IMR-90 (cell line): ENCODE measurements around the gene SEZ6L2. TPM values are rescaled to one million over a fixed set of nuclear protein-coding genes. Genes with fewer than 3 reads are reported as not detected.

ENCODE experiments used
- ATAC-seq: fragments of 200-7000 bp; cut with Tn5 transposase; 2 replicates; pipeline ENCODE4 v1.9.1; 2020; ENCODE audit warnings: low read depth, mild to moderate bottlenecking, moderate library complexity
- BruUV-seq: library from RNA; stranded (reverse); fragments of 400-500 nt; replicated peaks from 2 replicates; lab custom pipeline; 2021; lab: Mats Ljungman, UMichigan
- CTCF ChIA-PET: fragments of 300-600 bp; formaldehyde crosslinking; extraction: SDS; loops from one replicate; lab custom pipeline; 2021; ENCODE audit warnings: antibody characterized with exemption; lab: Yijun Ruan, JAX
- POLR2A ChIA-PET: fragments of 300-600 bp; sonication (Branson Sonifier 250); formaldehyde crosslinking; loops from one replicate; lab custom pipeline; 2022; ENCODE audit warnings: antibody characterized with exemption; ENCODE audit not compliant: unreplicated experiment; lab: Charles Lee
- DNase-seq: peaks from one replicate; pipeline ENCODE4 v3.0.0; 2013
- H2AFZ ChIP-seq: replicated peaks from 2 replicates; pipeline ENCODE3; 2013; ENCODE audit warnings: low read length, mild to moderate bottlenecking; ENCODE audit not compliant: poor library complexity
- H2AK5ac ChIP-seq: 2 replicates; pipeline ENCODE4 v1.6.1; 2013; ENCODE audit warnings: low read depth, low read length, inconsistent platforms
- H2AK9ac ChIP-seq: replicated peaks from 2 replicates; pipeline ENCODE3; 2013; ENCODE audit warnings: mild to moderate bottlenecking, low read depth, low read length, moderate library complexity; ENCODE audit not compliant: poor library complexity
- H2BK120ac ChIP-seq: 2 replicates; pipeline ENCODE4 v1.6.1; 2013; ENCODE audit warnings: low read depth, low read length, inconsistent platforms
- H2BK15ac ChIP-seq: 3 replicates; pipeline ENCODE4 v1.6.1; 2013; ENCODE audit warnings: low read depth, low read length, inconsistent platforms
- H2BK20ac ChIP-seq: 2 replicates; pipeline ENCODE4 v1.6.1; 2013; ENCODE audit warnings: low read depth, mild to moderate bottlenecking, inconsistent platforms, low read length, moderate library complexity
- H2BK5ac ChIP-seq: 2 replicates; pipeline ENCODE4 v1.6.1; 2013; ENCODE audit warnings: mild to moderate bottlenecking, low read depth, low read length, inconsistent platforms; ENCODE audit not compliant: poor library complexity, severe bottlenecking
- H3K14ac ChIP-seq: replicated peaks from 2 replicates; pipeline ENCODE4 v1.6.1; 2013; ENCODE audit warnings: low read depth, low read length, inconsistent platforms
- H3K18ac ChIP-seq: 2 replicates; pipeline ENCODE4 v1.6.1; 2013; ENCODE audit warnings: low read depth, low read length, control low read depth
- H3K23ac ChIP-seq: 2 replicates; pipeline ENCODE4 v1.6.1; 2013; ENCODE audit warnings: low read depth, low read length, inconsistent platforms
- H3K27ac ChIP-seq: 2 replicates; pipeline ENCODE4 v1.5.1; 2013; ENCODE audit warnings: mild to moderate bottlenecking, control low read depth, low read length; ENCODE audit not compliant: insufficient read depth
- H3K27me3 ChIP-seq: 2 replicates; pipeline ENCODE4 v1.6.1; 2013; ENCODE audit warnings: low read length; ENCODE audit not compliant: control insufficient read depth, insufficient read depth
- H3K36me3 ChIP-seq: 2 replicates; pipeline ENCODE4 v1.6.1; 2013; ENCODE audit warnings: low read length, mixed read lengths; ENCODE audit not compliant: control insufficient read depth, insufficient read depth
- H3K4ac ChIP-seq: 2 replicates; pipeline ENCODE4 v1.6.1; 2013; ENCODE audit warnings: low read depth, low read length, inconsistent platforms
- H3K4me1 ChIP-seq: 2 replicates; pipeline ENCODE4 v1.6.1; 2013; ENCODE audit warnings: low read length, mixed read lengths; ENCODE audit not compliant: control insufficient read depth, insufficient read depth
- H3K4me2 ChIP-seq: 2 replicates; pipeline ENCODE4 v1.6.1; 2013; ENCODE audit warnings: low read depth, mild to moderate bottlenecking, control low read depth, low read length, moderate library complexity
- H3K4me3 ChIP-seq: 2 replicates; pipeline ENCODE4 v1.5.1; 2013; ENCODE audit warnings: low read depth, mild to moderate bottlenecking, control low read depth, low read length, moderate library complexity; ENCODE audit not compliant: insufficient read depth
- H3K56ac ChIP-seq: 2 replicates; pipeline ENCODE4 v1.6.1; 2013; ENCODE audit warnings: low read length, inconsistent platforms; ENCODE audit not compliant: insufficient read depth; ENCODE audit errors: extremely low read depth
- H3K79me1 ChIP-seq, 2 experiments: 2 replicates each; pipeline ENCODE4 v1.6.1; 2013; ENCODE audit warnings: low read length in 2 of 2, inconsistent platforms in 1 of 2, low read depth in 1 of 2
- H3K9ac ChIP-seq: 2 replicates; pipeline ENCODE4 v1.6.1; 2013; ENCODE audit warnings: low read depth, low read length, control low read depth
- H3K9me1 ChIP-seq: 2 replicates; pipeline ENCODE4 v1.6.1; 2013; ENCODE audit warnings: low read length, inconsistent platforms; ENCODE audit not compliant: insufficient read depth
- H3K9me3 ChIP-seq: 2 replicates; pipeline ENCODE4 v1.6.1; 2013; ENCODE audit warnings: low read length; ENCODE audit not compliant: control insufficient read depth, insufficient read depth
- H4K20me1 ChIP-seq: 2 replicates; pipeline ENCODE4 v1.6.1; 2013; ENCODE audit warnings: low read length, inconsistent platforms; ENCODE audit not compliant: insufficient read depth
- H4K5ac ChIP-seq: 2 replicates; pipeline ENCODE4 v1.6.1; 2013; ENCODE audit warnings: mild to moderate bottlenecking, low read depth, low read length, control low read depth
- H4K8ac ChIP-seq, 2 experiments: 2 replicates each; pipeline ENCODE4 v1.6.1; 2013; ENCODE audit warnings: low read depth in 2 of 2, low read length in 2 of 2, control low read depth in 1 of 2, inconsistent platforms in 1 of 2
- H4K91ac ChIP-seq: 2 replicates; pipeline ENCODE4 v1.6.1; 2013; ENCODE audit warnings: low read depth, low read length, inconsistent platforms; ENCODE audit not compliant: insufficient read depth
- BHLHE40 ChIP-seq: fragments of 150-350 bp; IDR thresholded peaks from 2 replicates; pipeline ENCODE4 v1.6.1; 2016; ENCODE audit warnings: mild to moderate bottlenecking, low read depth, low read length
- CEBPB ChIP-seq: IDR thresholded peaks from 2 replicates; pipeline ENCODE4 v1.6.1; 2012; ENCODE audit warnings: low read depth, low read length, improper control_type of control experiment
- FOS ChIP-seq: fragments of 150-350 bp; IDR thresholded peaks from 2 replicates; pipeline ENCODE4 v1.6.1; 2016; ENCODE audit warnings: low read depth, low read length
- MAFK ChIP-seq: IDR thresholded peaks from 2 replicates; pipeline ENCODE4 v1.6.1; 2012; ENCODE audit warnings: low read depth, low read length, improper control_type of control experiment
- MAZ ChIP-seq: IDR thresholded peaks from 2 replicates; pipeline ENCODE4 v1.6.1; 2012; ENCODE audit warnings: low read depth, mild to moderate bottlenecking, low read length, improper control_type of control experiment, moderate library complexity, borderline replicate concordance
- MXI1 ChIP-seq: IDR thresholded peaks from 2 replicates; pipeline ENCODE4 v1.6.1; 2012; ENCODE audit warnings: low read depth, mild to moderate bottlenecking, low read length, moderate library complexity, borderline replicate concordance
- RAD21 ChIP-seq: IDR thresholded peaks from 2 replicates; pipeline ENCODE4 v1.6.1; 2012; ENCODE audit warnings: low read length, improper control_type of control experiment
- RFX5 ChIP-seq: IDR thresholded peaks from 2 replicates; pipeline ENCODE4 v1.8.0; 2012; ENCODE audit warnings: low read depth, mild to moderate bottlenecking, low read length, moderate library complexity
- WGBS, 2 experiments: methylation state at CpG; one replicate each; pipeline versions ENCODE4 v1.1.5 to v1.1.7; 2013; ENCODE audit warnings: missing lambda C conversion rate in 2 of 2; ENCODE audit not compliant: insufficient read length in 1 of 2; ENCODE audit errors: extremely low coverage in 2 of 2; 5-methylcytosine and 5-hydroxymethylcytosine counted together
- dilution Hi-C: fragments of 300-500 bp; cut with HindIII; formaldehyde crosslinking; loops from one replicate; pipeline ENCODE4 v1.14.3; 2018; ENCODE audit warnings: low sequenced_read_pairs; ENCODE audit not compliant: unreplicated experiment
- in situ Hi-C: fragments of 300-500 bp; cut with MboI; formaldehyde crosslinking; loops from 3 replicates; pipeline ENCODE4 v1.14.3; 2019; ENCODE audit warnings: low sequenced_read_pairs, inconsistent platforms, mixed read lengths
- intact Hi-C: fragments of 100-400 bp; cut with micrococcal nuclease; formaldehyde crosslinking; loops from 2 replicates; pipeline ENCODE4 v1.10.0; 2022
- polyA plus RNA-seq, 3 experiments: library from polyadenylated mRNA; depleted of rRNA; stranded (reverse); fragments of >200 nt; gene quantifications; 2 replicates each; pipeline ENCODE4 v1.2.3, GENCODE V29; 2012; ENCODE audit warnings: low replicate concordance in 1 of 3
- total RNA-seq: library from RNA; depleted of rRNA; stranded (reverse); fragments of >200 nt; gene quantifications from 2 replicates; pipeline ENCODE4 v1.2.3, GENCODE V29; 2012

The SEZ6L2 gene
- total and polyA plus RNA-seq, 2 of the 4 experiments (the other 2 are of a cell fraction), result 0.72 to 10.5 TPM

DNA sequence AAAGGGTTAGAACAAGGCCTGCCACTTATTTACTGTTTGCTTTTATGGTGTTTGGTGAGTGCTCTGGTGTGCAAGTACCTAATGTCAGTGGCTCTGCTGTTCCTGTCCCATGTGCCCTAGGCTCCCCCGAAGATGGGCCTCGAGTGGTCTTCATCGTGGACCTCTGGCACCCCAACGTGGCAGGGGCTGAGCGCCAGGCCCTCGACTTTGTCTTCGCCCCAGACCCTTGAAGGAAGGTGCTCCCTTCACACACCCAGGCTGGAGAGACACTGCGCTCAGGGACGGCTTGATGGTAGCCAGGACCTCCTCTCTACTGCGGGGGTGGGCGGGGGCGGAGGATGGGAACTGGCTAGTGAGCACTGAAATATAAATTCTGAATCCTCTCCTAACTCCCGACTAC is 6.3 kb upstream of the SEZ6L2 start:
- H3K27me3 ChIP-seq, result no peaks in the 10 kb centered on the region
- no peaks in the 10 kb centered on the region for H3K9me3 ChIP-seq
- H3K27ac ChIP-seq, result no peak overlapping the region
- H2BK15ac ChIP-seq, result no peak overlapping the region
- in situ Hi-C loops (no loop called here), intact Hi-C loops (no loop called here), dilution Hi-C loops (no loop called here)
- no TSS peak for BruUV-seq
- no peak overlapping the region for H4K5ac ChIP-seq
- DNase-seq (no peak), ATAC-seq (no peak)
- H3K79me1 ChIP-seq, result peaks cover 13 to 40% of the 10 kb centered on the region in 2 experiments
- H3K9ac ChIP-seq, result no peak overlapping the region
- H3K4me2 ChIP-seq, result no peak overlapping the region
- no peak overlapping the region for H4K8ac ChIP-seq
- H3K23ac ChIP-seq, result no peak overlapping the region
- no peak overlapping the region for H2BK5ac ChIP-seq
- peaks cover 21% of the 10 kb centered on the region for H3K9me1 ChIP-seq
- ChIA-PET CTCF (no interaction called here), POLR2A (no interaction called here)
- H3K4me3 ChIP-seq, result no peak overlapping the region
- no peak overlapping the region for H2BK120ac ChIP-seq
- no peak overlapping the region for H3K18ac ChIP-seq
- no peak overlapping the region for H2BK20ac ChIP-seq
- TF ChIP-seq FOS (no peak), MAFK (no peak), RFX5 (no peak), MXI1 (no peak), MAZ (no peak), CEBPB (no peak), RAD21 (no peak), BHLHE40 (no peak)
- 100% methylated on average over 1 of the region's 13 CpGs; no CpG with 5 or more reads in 1 of the 2 experiments for WGBS, 2 experiments
- H2AK5ac ChIP-seq, result no peak overlapping the region
- H2AFZ ChIP-seq, result no peak overlapping the region
- H3K36me3 ChIP-seq, result peaks cover 16% of the 10 kb centered on the region
- H3K4ac ChIP-seq, result no peak overlapping the region
- no peak overlapping the region for H4K91ac ChIP-seq
- H3K4me1 ChIP-seq, result peaks cover 9% of the 10 kb centered on the region
- H3K14ac ChIP-seq, result no peak overlapping the region
- no peak overlapping the region for H3K56ac ChIP-seq
- H4K20me1 ChIP-seq, result peaks cover 7% of the 10 kb centered on the region
- H2AK9ac ChIP-seq, result no peak overlapping the region
